Stimulated activated CD4-positive, alpha-beta T cell treated with anti-CD3 and anti-CD28 coated beads, TNF-alpha, amount 100 ng/mL, for 1 hour (primary cell): Measurements from ENCODE around the gene MTX1.
"Not testable (repeated sequence)": the region's sequence is repeated elsewhere in the genome, so short reads cannot be mapped to it uniquely, and the experiment has no call there.

Experiments used
- DNase-seq, 3 donors: peaks; one replicate each; pipeline ENCODE4 v3.0.0-alpha.2; 2020; ENCODE audit warnings: low read depth in 3 of 3, low spot score in 1 of 3

Gene MTX1

GRCh38 chr1:155206891-155207805 is 1.3 kb upstream of the MTX1 start:
- DNase-seq, result peak; percentile 75 to 89 (median 81)

- no peak for DNase-seq
Measured at GRCh38 chr1:155207806-155208540, 522 bp upstream of the MTX1 start, which contains the start of gene THBS3. Gene THBS3, minus strand, starts transcription at chr1:155207897. Its CDS starts 21 bp downstream, at chr1:155207876.

- DNase-seq, result no peak
Measured at GRCh38 chr1:155209312-155209721, 822 bp downstream of the MTX1 start.

- no peak for DNase-seq
Measured at GRCh38 chr1:155210314-155211104, 2.0 kb downstream of the MTX1 start.

DNA sequence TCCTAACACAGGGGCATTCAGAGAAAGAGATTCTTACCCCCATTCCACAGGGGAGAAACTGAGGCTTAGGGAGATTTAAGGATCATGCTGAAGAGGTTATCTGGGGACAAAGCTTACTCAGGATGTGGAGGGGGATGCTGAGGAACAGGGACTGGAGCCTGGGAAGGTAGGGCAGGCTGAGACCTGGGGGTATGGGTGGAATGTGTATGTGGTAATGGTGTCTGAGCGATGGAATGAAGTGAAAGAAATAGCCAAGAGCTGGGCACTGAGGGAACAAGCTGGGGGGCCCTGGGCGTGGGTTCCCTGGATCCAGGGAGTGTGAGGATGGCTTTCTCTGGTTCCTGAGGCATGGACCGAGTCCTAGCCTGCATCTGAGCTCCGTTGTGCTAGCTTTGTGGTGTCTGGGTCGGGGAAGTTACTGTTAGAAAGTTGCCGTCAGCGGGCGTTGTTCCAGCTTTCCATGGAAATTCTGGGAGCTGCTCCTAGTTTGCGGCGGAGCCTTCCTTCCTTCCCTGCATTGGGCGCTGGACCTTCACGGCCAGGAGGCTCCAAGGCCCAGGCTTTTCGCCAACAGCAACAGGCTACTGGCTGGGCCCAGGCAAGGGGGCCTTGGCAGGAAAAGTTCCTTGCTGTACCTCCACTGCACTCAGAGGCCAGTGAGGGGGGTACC is 3.0 kb downstream of the MTX1 start:
- DNase-seq, result not testable (repeated sequence)

GRCh38 chr1:155212051-155212440 is 3.6 kb downstream of the MTX1 start:
- DNase-seq, result not testable (repeated sequence)

- not testable (repeated sequence) for DNase-seq
Measured at GRCh38 chr1:155214702-155215101, 6.2 kb downstream of the MTX1 start.

GRCh38 chr1:155218854-155219591 is 10.5 kb downstream of the MTX1 start:
- DNase-seq, result no peak

DNA sequence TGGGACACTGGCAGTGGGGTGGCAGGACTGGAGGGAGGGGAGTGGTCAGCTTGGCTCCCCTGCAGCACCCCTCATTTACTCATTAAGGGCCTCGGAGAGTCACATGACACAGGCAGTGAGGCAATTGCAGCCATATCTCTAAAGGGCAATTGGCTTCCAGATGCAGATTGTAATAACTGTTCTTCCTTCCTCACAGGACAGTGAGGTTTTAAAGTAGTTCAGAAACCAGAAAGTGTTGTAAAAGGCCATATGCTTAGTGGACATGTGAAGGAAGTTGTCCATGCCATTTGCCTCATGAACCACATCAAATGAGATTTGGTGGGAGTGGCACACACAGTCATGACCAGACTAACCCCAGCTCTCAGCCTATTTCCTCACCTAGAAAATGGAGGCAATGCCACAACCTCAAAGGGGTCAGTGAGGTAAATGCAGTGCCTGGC is 11.1 kb downstream of the MTX1 start:
- no peak for DNase-seq

GRCh38 chr1:155220211-155220965 is 11.9 kb downstream of the MTX1 start:
- not testable (repeated sequence) for DNase-seq

- no peak for DNase-seq
Measured at GRCh38 chr1:155223047-155223446, 14.6 kb downstream of the MTX1 start.

DNA sequence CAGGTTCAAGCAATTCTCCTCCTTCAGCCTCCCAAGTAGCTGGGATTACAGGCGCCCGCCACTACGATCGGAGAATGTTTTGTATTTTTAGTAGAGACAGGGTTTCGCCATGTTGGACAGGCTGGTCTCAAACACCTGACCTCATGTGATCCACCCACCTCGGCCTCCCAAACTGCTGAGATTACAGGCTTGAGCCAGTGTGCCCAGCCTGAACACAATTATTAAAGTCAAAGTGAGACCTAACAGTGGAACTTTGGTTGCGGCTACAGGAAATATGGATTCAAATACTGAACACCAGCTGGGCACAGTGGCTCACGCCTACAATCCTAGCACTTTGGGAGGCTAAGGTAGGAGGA is 16.9 kb downstream of the MTX1 start:
- DNase-seq, result not testable (repeated sequence)

DNA sequence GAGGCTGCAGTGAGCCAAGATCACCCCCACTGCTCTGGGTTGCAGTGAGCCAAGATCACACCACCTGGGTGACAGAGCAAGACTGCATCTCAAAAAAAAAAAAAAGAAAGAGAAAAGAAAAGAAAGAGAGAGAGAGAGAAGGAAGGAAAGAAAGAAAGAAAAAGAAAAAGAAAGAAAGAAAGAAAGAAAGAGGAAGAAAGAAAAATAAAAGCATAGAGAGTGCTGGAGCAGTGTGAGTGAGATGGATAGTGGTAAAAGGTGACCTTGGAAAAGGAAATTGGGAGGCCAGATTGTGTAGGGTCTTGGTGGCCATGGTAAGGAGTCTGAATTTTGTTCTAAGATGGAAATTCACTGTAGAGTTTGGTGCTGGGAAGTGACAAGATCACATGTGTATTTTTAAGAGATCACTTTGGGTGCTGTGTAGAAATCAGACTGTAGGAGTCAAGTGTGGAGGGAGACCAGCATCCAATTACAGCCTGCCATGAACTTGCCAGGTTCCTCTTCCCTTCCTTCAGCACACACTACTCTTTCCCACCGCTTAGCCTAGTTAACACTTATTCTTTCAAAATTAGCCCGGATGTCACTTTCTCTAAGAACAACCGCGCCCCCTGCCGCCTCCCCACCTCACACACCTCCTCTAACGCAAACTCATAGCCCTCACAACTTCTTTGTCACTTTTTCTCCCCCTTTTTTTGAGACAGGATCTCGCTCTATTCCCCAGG is 17.9 kb downstream of the MTX1 start:
- DNase-seq, result peak; percentile 57 to 83 (median 66)

DNA sequence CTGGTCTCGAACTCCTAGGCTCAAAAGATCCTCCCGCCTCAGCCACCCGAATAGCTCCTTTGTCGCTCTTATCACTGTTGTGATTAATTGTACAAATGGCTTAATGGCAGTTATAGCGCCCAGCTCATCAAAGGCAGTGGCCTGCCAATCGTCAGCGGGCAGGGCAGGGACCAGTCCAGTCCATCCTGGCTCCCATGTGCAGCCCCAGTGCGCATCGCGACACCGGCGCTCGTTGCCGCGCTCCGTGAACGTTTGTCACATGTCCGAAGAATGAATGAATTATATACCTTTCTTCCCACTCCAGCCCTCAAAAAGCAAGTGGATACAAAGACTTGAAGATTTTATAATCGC is 18.4 kb downstream of the MTX1 start:
- no peak for DNase-seq

GRCh38 chr1:155227261-155228095 is 19.0 kb downstream of the MTX1 start:
- peak; percentile 96 to 100 (median 98) for DNase-seq

GRCh38 chr1:155228096-155228427 is 19.6 kb downstream of the MTX1 start:
- DNase-seq, result no peak

- not testable (repeated sequence) for DNase-seq
Measured at GRCh38 chr1:155231302-155231701, 22.8 kb downstream of the MTX1 start.
